K562 (cell line): ENCODE measurements around the gene ZNF83. TPM values are rescaled to one million over a fixed set of nuclear protein-coding genes. Genes with fewer than 3 reads are reported as not detected.
A peak's percentile ranks its signal among the peaks of the same experiment; 100 is the strongest.

ENCODE experiments used
- ATF1 ChIP-seq, 2 experiments: fragments of 450-650 bp in 1 of 2; IDR thresholded peaks; 2 replicates each; pipeline ENCODE4 v1.6.1; 2016; ENCODE audit warnings: missing compliant biosample characterization in 1 of 2, missing genetic modification characterization in 1 of 2
- BCOR ChIP-seq: fragments of 450-650 bp; IDR thresholded peaks from 2 replicates; pipeline ENCODE4 v1.6.1; 2016
- DNMT1 ChIP-seq: fragments of 450-650 bp; IDR thresholded peaks from 2 replicates; pipeline ENCODE4 v1.6.1; 2016; ENCODE audit warnings: antibody characterized with exemption, mild to moderate bottlenecking
- E2F4 ChIP-seq: sonication (generic); formaldehyde crosslinking; IDR thresholded peaks from 2 replicates; pipeline ENCODE4 v1.8.0; 2022; ENCODE audit warnings: mild to moderate bottlenecking, low read depth, missing genetic modification reagents
- EP400 ChIP-seq: fragments of 450-650 bp; IDR thresholded peaks from 2 replicates; pipeline ENCODE4 v1.6.1; 2017; ENCODE audit warnings: antibody characterized with exemption, mild to moderate bottlenecking, moderate library complexity
- EZH2 ChIP-seq: IDR thresholded peaks from 2 replicates; pipeline ENCODE4 v1.6.1; 2012; ENCODE audit warnings: low read depth, mild to moderate bottlenecking, inconsistent platforms, low read length, borderline replicate concordance
- FOXP1 ChIP-seq: sonication (generic); formaldehyde crosslinking; IDR thresholded peaks from 2 replicates; pipeline ENCODE4 v1.8.0; 2022; ENCODE audit warnings: mild to moderate bottlenecking, missing genetic modification reagents
- GABPB1 ChIP-seq: sonication (generic); formaldehyde crosslinking; IDR thresholded peaks from 2 replicates; pipeline ENCODE4 v1.8.0; 2022; ENCODE audit warnings: mild to moderate bottlenecking, missing genetic modification reagents
- NKRF ChIP-seq: fragments of 450-650 bp; IDR thresholded peaks from 2 replicates; pipeline ENCODE4 v1.6.1; 2016; ENCODE audit warnings: borderline replicate concordance
- NR3C1 ChIP-seq: sonication (generic); formaldehyde crosslinking; IDR thresholded peaks from 2 replicates; pipeline ENCODE4 v1.8.1; 2022; ENCODE audit warnings: missing genetic modification reagents
- NUFIP1 ChIP-seq: fragments of 450-650 bp; IDR thresholded peaks from 2 replicates; pipeline ENCODE4 v1.6.1; 2018; ENCODE audit not compliant: partially characterized antibody
- POLR2G ChIP-seq: fragments of 200-400 bp; formaldehyde crosslinking; IDR thresholded peaks from 2 replicates; pipeline ENCODE4 v1.6.1; 2017; ENCODE audit warnings: low read depth, mild to moderate bottlenecking, antibody characterized with exemption, low read length, moderate library complexity
- PTBP1 ChIP-seq: fragments of 200-400 bp; formaldehyde crosslinking; IDR thresholded peaks from 2 replicates; pipeline ENCODE4 v1.6.1; 2017; ENCODE audit warnings: low read depth, low read length
- SAP30 ChIP-seq: fragments of 200-600 bp; sonication (generic); IDR thresholded peaks from 2 replicates; pipeline ENCODE4 v1.6.1; 2012; ENCODE audit warnings: borderline replicate concordance, low read depth, mild to moderate bottlenecking, moderate library complexity, low read length, control low read depth, inconsistent platforms; ENCODE audit not compliant: insufficient read depth, poor library complexity, severe bottlenecking
- SRF ChIP-seq, 2 experiments: fragments of 250-450, 450-650 bp in 1 of 2; sonication (Bioruptor Pico) in 1 of 2; sonication (generic) in 1 of 2; formaldehyde crosslinking; IDR thresholded peaks; 2 replicates each; pipeline versions ENCODE4 v1.5.0 to v1.5.1; 2020 to 2022; ENCODE audit warnings: mild to moderate bottlenecking in 1 of 2, missing genetic modification reagents in 1 of 2
- TOE1 ChIP-seq, 2 experiments: fragments of 450-650 bp in 1 of 2; sonication (generic) in 1 of 2; formaldehyde crosslinking in 1 of 2; IDR thresholded peaks; 2 replicates each; pipeline versions ENCODE4 v1.7.1 to v1.8.0; 2016 to 2022; ENCODE audit warnings: borderline replicate concordance in 2 of 2, mild to moderate bottlenecking in 2 of 2, antibody characterized with exemption in 1 of 2, inconsistent platforms in 1 of 2, low read depth in 1 of 2, missing genetic modification reagents in 1 of 2, moderate library complexity in 1 of 2
- ZBTB2 ChIP-seq: fragments of 450-650 bp; IDR thresholded peaks from 2 replicates; pipeline ENCODE4 v1.6.1; 2016; ENCODE audit warnings: antibody characterized with exemption
- ZNF143 ChIP-seq: sonication (generic); formaldehyde crosslinking; IDR thresholded peaks from 2 replicates; pipeline ENCODE4 v1.9.0; 2022; ENCODE audit warnings: mild to moderate bottlenecking, missing genetic modification reagents
- ZNF232 ChIP-seq: sonication (generic); formaldehyde crosslinking; IDR thresholded peaks from 2 replicates; pipeline ENCODE4 v1.8.0; 2022; ENCODE audit warnings: mild to moderate bottlenecking, missing genetic modification reagents
- ZNF280A ChIP-seq: fragments of 450-650 bp; IDR thresholded peaks from 2 replicates; pipeline ENCODE4 v1.6.1; 2018; ENCODE audit warnings: mild to moderate bottlenecking, low read depth; ENCODE audit not compliant: partially characterized antibody
- polyA plus RNA-seq, 8 experiments: library from polyadenylated mRNA; depleted of rRNA in 4 of 8; stranded (reverse) in 5 of 8; unstranded in 3 of 8; fragments of >200 nt; fragmentation: Nextera tagmentation in 2 of 8; fragmentation: Illumina TruSeq in 1 of 8; extraction: Ambion mirVana in 2 of 8; extraction: Trizol in 1 of 8; gene quantifications; 2 replicates each; pipeline versions ENCODE4 v1.2.1 to v1.2.3, GENCODE V29; 2011 to 2014; ENCODE audit warnings: inconsistent platforms in 1 of 8, missing spikeins in 1 of 8
- total RNA-seq, 7 experiments: library from RNA; depleted of rRNA in 6 of 7; stranded (reverse); fragments of >200 nt in 6 of 7; fragmentation: Illumina TruSeq in 2 of 7; extraction: Trizol in 2 of 7; gene quantifications; 2 replicates each; pipeline versions ENCODE4 v1.2.1 to v1.2.3, GENCODE V29; 2011 to 2021; ENCODE audit warnings: low replicate concordance in 1 of 7

Gene ZNF83
- total and polyA plus RNA-seq, 9 of the 15 experiments (the other 6 are each of a cell fraction or from before 2014, with no cell fraction given) = 18.6 to 74.3 (median 51.9) TPM

- TF ChIP-seq E2F4 (CRISPR knock-in tag) (peak; percentile 85), SAP30 (peak; percentile 89), POLR2G (peak; percentile 86), PTBP1 (no peak), SRF (CRISPR knock-in tag; IDR thresholded peaks at IDR 0.05) (peak in 1 of 2 experiments; percentile 81; a peak in 2 of 4 replicates), ATF1 (CRISPR knock-in tag; IDR thresholded peaks at IDR 0.05) (no peak), ATF1 (tag; IDR thresholded peaks at IDR 0.05) (peak; percentile 57; the same call in 1 of the 2 replicates), NKRF (peak; percentile 92; the same call in 1 of the 2 replicates), ZBTB2 (peak; percentile 90), DNMT1 (no peak), NR3C1 (CRISPR knock-in tag) (no peak), ZNF232 (no peak), TOE1 (IDR thresholded peaks at IDR 0.05; ENCODE audit: borderline replicate concordance) (peak; percentile 61; the same call in 1 of the 2 replicates), TOE1 (CRISPR knock-in tag; IDR thresholded peaks at IDR 0.05; ENCODE audit: borderline replicate concordance, low read depth) (no peak), GABPB1 (0 out of 2 replicates have a peak, but pooled peaks have one; percentile 46), BCOR (0 out of 2 replicates have a peak, but pooled peaks have one; percentile 13), FOXP1 (CRISPR knock-in tag) (peak; percentile 76; the same call in 1 of the 2 replicates), EP400 (peak; percentile 82), NUFIP1 (no peak), ZNF143 (CRISPR knock-in tag) (no peak), EZH2 (no peak), ZNF280A (no peak)
Measured at GRCh38 chr19:52570000-52570861, 67.9 kb downstream of the ZNF83 start, which contains the start of gene ZNF701 (continued).
